Measurements from ENCODE around the gene NAGK.
"Not testable (repeated sequence)": the region's sequence is repeated elsewhere in the genome, so short reads cannot be mapped to it uniquely, and the experiment has no call there.

Gene NAGK

DNA sequence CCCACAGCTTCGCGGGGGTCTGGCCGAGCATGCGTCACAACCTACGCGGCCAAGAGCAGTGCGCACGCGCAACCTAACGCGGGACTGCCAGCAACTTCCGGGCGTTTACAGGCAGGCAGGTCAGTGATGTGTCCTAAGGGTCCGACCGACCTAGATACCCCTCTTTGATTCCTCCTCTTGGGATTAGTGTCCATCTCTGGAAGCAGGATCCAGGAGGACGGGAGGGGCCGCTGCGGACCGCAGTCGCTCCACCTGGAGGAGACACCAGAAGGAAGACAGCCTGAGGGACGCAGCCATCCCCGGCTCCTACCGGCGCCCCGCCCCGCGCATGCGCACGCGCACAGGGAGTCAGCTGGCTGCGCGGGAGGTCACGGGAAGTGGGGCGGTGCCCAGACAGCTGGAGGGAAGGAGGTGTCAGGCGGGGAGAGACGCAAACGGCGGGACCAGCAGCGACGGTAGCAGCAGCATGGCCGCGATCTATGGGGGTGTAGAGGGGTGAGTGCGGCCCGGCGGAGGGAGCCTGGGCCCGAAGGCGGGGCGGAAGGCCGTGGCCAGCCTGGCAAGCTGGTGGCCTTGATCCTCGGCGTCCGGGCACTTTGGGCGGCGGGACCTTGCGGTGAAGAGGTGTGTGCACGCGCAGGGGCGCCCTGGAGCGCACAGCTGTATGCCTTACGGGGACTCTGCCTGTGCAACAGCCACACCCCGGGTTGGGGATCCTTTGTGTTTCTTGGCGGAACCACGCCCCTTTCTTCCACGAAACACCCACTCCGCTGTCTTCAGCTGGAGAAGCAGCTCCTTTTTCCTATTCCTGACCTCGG, at the start of gene NAGK:
Gene NAGK, plus strand, starts transcription at position 431 of the 818 bp plus-strand sequence. Its CDS starts 36 bp downstream, at position 467.
- peak; percentile 86 to 88 for DNase-seq

DNA sequence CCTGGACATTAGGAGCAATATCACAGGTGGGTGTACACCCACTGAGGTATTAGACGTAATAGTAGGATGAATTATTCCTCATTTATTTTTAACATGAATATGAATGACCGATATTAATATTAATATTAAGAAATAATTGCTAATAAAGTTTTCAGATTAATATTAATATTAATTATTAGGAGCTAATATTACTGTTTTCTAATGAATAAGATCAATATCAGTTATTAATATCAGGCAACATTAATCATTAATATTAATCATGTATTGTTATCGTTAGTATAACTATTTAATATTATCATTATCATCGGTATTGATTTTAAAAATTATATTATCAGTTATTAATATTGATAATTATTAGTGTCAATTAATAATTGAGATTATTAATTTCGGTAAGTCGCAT, 48.5 kb upstream of the NAGK start:
- DNase-seq: not testable (repeated sequence)

DNA sequence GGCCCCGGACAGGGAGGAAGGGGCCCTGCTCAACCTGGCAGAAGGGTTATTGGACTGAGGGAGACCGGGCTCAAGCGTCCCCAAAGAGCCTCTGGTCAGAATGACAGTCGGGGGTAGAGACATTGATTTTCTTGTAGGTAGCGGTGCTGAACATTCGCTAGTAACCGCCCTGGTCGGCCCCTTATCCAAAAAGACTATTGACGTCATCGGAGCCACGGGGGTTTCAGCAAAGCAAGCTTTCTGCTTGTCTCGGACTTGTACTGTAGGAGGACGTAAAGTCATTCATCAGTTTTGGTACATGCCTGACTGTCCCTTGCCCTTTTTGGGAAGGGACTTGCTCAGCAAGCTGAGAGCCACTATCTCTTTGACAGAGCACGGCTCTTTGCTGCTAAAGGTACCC, 47.1 kb upstream of the NAGK start:
- not testable (repeated sequence) for DNase-seq

DNA sequence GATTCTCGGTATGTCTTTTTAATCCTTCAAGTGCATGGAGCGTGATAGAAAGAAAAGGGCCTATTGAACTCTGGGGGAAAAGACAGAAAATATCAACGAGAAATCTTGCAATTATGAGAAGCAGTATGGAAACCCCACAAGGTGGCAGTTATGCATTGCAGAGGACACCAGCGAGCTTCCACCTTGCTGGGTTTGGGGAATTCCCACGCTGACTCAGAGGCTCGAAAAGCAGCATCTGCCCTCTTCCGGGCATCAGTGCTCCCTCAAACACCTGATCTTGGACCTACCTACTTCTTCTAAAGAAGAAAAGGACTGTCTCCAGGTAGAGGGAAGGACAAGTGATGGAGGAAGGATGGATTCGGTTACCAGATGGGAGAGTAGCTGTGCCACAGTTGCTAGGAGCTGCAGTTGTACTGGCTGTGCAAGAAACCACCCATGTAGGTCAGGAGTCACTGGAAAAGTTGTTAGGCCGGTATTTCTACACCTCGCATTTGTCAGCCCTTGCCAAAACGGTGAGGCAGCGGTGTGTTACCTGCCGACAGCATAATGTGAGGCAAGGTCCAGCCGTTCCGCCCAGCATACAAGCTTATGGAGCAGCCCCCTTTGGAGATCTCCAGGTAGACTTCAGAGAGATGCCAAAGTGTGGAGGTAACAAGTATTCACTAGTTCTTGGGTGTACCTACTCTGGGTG, 44.8 kb upstream of the NAGK start:
- DNase-seq: not testable (repeated sequence)

DNA sequence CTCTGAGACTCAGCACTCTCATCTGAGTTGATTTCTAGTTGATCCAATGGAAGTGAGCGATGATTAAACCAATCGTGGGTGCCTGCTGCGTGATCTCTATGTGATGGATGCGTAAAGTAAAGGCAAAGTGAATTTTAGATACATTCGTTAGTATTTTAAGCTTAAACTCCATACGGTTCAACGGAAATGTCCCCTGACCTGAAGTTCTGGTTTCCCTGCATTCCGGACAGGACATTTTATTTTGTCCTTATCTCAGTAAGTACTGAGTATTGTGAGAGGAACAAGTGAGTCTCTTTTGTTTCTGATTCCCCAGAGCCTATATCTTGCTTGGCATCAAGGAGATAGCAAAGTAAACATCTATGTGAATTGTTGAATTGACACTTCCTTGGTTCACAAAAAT, 32.2 kb upstream of the NAGK start:
- DNase-seq: not testable (repeated sequence)

DNA sequence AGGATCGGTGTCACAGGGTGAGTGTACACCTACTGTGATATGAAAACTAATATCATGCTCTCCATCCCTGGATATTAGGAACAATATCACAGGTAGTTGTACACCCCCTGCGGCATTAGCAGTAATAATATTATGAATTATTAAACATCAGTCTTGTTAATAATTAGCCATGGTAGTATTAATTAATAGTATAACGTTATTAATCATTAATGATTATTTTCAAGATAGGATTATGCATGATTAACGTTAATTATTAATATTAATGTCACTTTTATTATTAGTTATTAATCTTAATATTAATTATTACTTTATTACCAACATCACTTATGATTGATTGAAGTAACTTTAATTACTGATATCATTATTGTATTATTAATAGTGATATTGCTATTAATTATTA, 26.2 kb upstream of the NAGK start:
- DNase-seq: no peak

DNA sequence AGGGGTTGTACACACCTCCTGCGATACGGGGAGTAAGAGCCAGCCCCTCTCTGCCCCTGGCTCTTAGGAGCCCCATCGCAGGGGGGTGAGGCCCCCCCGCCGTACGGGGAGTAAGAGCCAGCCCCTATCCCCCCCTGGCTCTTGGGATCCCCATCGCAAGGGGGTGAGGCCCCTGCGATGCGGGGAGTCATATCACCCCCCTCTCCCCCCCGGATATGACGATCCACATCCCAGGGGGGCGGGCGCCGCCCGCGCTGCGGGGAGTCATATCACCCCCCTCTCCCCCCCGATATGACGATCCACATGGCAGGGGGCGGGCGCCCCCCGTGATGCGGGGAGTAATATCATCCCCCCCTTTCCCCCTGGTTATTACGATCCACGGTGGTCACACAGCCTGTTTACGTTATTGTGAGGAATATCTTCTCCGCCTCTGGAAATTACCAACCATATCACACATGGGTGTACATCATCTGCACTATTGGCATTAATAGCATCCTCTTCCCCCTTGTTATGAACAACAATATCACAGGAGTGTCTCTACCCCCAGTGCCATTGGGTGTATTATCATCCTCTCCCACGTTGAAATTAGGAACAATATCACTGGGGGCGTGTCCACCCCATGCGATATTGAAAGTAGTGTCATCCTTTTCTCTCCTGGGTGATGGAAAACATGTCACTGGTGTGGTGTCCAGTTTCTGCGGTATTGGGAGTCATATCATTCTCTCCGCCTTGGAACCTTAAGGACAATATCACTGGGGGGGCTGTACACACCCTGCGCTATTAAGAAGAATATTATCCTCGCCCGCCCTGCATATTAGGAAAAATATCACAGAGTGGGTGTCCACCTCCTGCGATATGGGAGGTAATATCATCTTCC, 24.7 kb upstream of the NAGK start:
- DNase-seq: no peak

DNA sequence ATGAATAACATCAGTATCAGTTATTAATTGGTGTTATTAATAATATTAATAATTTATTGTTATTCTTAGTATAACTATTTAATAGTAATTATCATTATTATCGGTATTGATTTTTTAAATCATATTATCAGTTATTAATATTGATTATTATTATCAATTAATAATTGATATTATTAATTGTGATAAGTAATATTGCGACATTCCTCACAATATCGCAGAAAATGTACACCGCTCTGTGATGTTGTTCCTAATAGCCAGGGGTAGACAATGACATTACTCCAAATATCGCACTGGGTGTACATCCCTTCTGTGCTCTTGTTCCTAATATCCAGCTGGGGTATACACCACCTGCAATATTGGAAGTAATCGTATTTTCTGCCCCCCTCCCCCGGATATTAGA, 23.3 kb upstream of the NAGK start:
- DNase-seq: no peak

DNA sequence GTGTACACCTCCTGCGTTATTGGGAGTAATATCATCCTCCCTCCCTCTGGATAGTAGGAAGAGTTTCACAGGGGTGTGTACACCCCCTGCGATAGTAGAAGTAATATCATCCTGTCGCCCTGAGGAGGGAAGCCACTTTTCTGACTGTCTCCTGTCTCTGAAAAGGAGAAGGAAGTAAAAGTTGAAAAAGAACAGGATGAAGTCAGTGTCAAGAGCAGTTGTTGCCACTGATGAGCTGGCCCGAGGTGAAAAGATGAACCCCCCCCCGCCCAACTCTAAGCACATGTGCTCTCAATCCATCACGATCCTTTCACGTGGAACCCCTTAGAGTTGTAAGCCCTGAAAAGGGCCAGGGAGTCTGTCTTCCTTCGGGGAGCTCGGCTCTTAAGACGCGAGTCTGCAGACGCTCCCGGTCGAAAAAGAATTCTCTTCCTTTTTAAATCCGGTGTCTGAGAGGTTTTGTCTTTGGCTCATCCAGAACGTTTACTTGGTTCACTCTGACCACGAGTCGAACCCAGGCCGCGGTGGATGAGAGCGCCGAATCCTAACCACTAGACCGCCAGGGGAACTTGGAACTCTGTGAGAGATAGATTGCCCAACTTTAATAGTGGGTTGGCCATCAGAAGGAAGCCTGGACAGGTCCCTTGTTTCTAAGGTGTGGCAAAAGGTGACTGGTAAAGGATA, 22.4 kb upstream of the NAGK start:
- DNase-seq: no peak

DNA sequence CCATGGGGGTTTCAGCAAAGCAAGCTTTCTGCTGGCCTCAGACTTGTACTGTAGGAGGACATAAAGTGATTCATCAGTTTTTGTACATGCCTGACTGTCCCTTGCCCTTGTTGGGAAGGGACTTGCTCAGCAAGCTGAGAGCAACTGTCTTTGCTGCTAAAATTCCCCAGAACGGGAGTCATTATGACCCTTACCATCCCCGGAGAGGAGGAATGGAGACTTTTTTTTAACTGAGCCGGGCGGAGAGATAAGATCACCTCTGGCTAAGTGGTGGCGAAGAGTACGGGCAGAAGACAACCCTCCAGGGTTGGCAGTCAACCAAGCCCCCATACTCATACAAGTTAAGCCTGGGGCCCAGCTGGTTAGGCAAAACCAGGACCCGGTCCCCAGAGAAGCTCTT, 20.4 kb upstream of the NAGK start:
- DNase-seq: no peak

DNA sequence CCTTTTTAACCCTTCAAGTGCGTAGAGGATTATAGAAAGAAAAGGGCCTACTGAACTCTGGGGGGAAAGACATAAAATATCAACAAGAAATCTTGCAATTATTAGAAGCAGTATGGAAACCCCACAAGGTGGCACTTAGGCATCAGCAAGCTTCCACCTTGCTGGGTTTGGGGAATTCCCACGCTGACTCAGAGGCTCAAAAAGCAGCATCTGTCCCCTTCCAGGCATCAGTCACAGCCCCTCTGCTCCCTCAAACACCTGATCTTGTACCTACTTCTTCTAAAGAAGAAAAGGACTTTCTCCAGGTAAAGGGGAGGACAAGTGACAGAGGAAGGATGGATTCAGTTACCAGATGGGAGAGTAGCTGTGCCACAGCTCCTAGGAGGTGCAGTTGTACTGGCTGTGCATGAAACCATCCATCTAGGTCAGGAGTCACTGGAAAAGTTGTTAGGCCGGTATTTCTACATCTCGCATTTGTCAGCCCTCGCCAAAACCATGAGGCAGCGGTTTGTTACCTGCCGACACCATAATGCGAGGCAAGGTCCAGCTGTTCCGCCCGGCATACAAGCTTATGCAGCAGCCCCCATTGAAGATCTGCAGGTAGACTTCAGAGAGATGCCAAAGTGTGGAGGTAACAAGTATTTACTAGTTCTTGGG, 18.6 kb upstream of the NAGK start:
- not testable (repeated sequence) for DNase-seq

DNA sequence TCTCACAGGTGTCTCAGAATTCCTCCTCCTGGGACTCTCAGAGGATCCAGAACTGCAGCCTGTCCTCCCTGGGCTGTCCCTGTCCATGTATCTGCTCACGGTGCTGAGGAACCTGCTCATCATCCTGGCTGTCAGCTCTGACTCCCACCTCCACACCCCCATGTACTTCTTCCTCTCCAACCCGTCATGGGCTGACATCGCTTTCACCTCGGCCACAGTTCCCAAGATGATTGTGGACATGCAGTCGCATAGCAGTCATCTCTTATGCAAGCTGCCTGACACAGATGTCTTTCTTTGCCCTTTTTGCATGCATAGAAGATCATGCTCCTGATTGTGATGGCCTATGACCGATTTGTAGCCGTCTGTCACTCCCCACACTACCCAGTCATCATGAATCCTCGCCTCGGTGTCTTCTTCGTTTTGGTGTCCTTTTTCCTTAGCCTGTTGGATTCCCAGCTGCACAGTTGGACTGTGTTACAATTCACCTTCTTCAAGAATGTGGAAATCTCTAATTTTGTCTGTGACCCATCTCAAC, 13.2 kb upstream of the NAGK start:
- not testable (repeated sequence) for DNase-seq

DNA sequence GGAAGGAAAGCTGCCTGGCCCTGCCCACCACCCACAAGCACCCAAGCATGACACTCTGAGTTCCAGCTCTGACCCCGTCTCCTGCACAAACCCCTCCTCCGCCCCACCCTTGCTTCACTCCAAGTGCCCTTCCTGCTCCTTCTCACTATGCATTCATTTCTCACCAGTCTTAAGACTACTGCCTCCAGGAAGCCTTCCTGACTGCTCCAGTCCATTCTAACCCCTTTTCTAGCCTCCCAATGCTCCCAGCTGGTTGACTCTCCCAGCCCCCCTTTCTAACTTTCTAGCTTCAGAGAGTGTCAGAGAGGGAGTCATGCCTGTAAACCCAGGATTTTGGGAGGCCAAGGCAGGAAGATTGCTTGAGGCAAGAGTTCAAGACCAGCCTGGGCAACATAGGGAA, 8.2 kb upstream of the NAGK start:
- no peak for DNase-seq

DNA sequence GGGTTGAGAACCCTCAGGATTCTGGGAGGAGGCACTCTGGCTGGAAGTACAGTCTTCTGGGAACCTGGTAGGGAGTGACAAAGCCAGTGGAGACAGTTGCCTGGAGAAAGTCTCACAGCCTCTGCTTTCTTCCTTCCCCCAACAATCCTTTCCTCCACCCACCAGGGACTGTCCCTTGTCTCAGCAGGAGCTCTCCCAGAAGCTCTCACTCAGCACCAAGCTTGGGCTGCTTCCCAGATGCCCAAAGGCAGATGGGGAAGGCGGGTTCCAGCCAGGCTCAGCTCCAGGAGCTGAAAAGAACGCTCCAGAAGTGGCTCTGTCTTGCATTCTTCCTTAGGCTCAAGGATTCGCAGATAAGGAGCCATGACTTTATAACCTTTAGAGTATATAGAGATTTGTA, 7.6 kb upstream of the NAGK start:
- no peak for DNase-seq

DNA sequence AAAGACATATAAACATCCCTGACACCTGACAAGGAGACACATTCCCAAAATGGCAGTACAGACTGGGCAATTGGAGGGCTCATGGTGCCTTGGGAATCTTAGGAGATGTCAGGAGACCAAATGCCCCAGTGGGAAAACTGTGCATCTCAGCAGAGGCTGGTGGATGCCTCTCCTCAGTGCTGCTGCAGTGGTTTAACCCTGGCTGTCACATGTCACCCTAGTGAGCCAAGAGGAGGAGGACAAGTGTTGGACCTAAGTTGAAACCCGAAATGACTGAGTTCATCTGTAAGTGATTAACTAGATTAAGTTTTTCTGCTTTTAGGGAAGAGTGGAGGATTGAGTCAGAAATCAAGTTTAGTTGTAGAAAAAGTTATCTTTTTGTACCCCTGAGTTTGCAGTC, 5.2 kb upstream of the NAGK start:
- no peak for DNase-seq

DNA sequence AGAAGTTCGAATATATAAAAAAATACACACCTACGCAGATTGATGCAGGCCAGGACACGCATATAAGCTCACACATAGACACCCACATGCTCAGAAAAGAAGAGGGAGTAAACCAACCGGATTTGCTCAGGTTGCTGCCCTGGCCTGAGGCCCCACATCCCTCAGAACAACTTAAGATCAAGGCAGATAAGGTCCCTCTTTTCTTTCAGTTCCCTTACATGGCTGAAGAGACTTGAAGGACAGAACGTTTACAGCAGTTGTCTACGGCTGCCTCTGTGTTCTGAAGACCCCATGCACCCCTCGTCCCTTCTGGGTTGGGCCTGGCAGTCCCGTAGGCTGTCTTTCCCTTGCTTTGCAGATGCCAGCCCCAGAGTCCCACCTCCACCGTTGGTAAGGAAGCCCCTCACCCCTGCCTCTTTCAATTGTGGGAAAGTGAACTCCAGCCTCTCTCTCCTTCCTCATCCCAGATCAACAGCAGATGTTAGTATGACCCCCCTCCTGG, 4.3 kb upstream of the NAGK start:
- DNase-seq: no peak

DNA sequence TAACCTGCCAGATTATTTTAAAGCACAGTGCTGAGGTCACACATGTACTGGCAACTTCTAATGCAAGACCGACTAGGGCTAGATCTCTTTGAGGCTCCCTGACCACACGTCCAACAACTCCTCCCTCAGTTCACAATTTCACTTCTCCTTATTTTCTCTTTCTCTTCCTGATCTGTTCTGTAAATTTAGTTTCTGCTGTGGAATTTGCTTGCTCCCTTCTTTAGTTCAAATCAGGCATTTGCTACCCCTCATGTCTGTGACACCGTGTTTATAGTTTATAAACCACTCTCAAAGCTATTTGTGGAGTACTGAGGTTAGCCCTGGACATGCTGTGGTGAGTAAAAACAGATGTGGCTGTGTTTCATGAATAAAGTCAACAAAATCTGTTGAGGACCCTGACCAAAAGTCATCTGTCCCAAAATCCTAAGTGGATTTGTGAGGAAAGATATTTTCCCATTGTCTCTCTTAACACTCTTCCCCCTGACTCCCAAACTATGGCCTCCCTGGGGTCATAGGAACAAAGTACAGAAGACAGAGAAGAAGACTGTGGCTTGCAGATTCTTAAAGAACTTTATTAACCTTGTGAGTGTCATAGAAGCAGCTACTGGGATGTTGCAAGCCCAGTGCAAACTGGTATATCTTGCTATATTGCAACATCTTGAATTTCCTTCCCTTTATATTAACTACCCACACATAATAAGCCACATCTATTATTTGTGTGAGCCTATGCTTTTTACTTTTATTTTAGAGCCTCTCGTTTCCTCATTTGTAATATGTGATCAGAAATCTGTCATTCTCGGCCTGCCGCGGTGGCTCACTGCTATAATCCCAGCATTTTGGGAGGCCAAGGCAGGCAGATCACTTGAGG, 3.5 kb upstream of the NAGK start:
- no peak for DNase-seq

DNA sequence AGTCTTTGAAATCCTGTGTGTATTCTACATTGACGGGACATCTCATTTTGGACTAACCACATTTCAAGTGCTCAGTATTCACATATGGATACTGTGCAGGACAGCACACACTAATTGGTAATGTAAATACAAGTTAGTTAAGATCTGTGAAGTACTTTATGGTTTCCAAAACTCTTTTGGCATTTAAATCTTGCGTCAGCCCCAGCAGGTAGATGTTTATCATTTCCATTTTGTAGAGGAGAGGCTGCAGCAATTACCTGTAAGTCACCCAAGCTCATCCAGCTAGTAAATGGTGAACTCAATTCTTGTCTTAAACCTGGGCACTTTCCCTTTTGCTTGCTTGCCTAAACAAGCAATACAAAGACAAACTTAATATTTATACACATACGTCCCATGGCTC, 1.6 kb upstream of the NAGK start:
- DNase-seq: no peak

DNA sequence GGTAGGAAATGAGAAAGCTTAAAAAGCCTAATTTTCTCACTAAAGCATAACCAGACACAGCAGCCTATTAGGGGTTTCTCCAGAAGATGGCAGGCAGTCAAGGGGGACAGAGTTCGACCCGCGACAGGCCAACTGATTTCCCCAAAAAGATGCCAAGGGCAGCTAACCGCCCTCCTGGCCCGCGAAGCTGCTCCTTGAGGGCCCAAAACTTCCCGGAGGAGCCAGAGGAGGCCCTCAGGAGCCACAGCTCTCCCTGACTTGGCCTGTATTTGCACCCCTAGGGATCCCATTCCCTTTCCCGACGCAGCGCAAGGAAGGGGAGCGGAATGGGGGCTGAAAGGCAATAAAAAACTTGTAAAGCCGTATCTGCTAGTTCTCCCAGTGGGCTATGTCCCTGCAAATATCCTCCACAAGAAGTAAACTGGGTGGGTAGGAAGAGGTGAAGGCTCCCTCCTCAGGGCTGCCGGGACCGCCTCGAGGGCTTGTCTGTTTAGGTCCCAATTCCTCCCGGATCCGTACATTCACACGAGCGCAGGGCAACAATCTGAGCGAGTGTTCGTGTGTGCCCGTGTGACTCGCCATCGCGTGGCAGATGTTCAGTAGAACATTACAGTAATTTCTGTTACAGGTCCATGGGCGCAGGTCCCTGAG, 756 bp upstream of the NAGK start:
- no peak for DNase-seq

DNA sequence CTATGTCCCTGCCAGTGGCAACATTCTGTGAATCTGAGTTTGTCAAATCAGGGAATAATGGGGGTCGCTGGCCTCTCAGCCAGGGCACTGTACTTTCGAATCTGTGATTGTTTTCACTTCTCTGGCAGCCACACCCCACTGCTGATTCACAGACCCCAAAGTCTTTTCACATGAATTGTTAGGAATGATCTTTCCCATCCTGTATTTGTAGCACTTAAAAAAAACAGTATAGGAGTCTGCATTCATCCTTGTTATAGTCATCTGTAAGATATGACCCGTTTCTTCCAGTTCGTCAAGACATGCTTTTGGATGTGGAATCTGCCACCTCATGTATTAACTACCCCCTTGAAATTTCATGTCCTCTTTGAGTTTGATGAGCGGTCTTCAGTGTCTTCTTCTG, 928 bp downstream of the NAGK start:
- DNase-seq: no peak

Data from NCI-H2081 (cell line).